Adipocyte (in vitro differentiated cells): ENCODE results near the gene MAPT.

Source experiments
- DNase-seq: peaks from one replicate; pipeline ENCODE4 v3.0.0-alpha.2; 2015; ENCODE audit warnings: low read depth
- H3K27me3 ChIP-seq: replicated peaks from 2 replicates; pipeline ENCODE4 v1.7.0; 2013; ENCODE audit warnings: mild to moderate bottlenecking, low read length, moderate library complexity; ENCODE audit not compliant: control insufficient read depth, insufficient read depth
- H3K36me3 ChIP-seq: 2 replicates; pipeline ENCODE4 v1.7.0; 2013; ENCODE audit warnings: low read length, mild to moderate bottlenecking, moderate library complexity; ENCODE audit not compliant: control insufficient read depth, insufficient read depth, severe bottlenecking
- H3K4me1 ChIP-seq: 2 replicates; pipeline ENCODE4 v1.7.0; 2013; ENCODE audit warnings: mild to moderate bottlenecking, low read length, moderate library complexity; ENCODE audit not compliant: control insufficient read depth, insufficient read depth
- H3K4me3 ChIP-seq: 2 replicates; pipeline ENCODE4 v1.7.0; 2013; ENCODE audit warnings: mild to moderate bottlenecking, low read length, moderate library complexity
- H3K9ac ChIP-seq: 2 replicates; pipeline ENCODE4 v1.7.0; 2013; ENCODE audit warnings: mild to moderate bottlenecking, low read length, moderate library complexity
- H3K9me3 ChIP-seq: 2 replicates; pipeline ENCODE4 v1.7.0; 2013; ENCODE audit warnings: mild to moderate bottlenecking, low read length, moderate library complexity; ENCODE audit not compliant: control insufficient read depth

Gene MAPT

DNA sequence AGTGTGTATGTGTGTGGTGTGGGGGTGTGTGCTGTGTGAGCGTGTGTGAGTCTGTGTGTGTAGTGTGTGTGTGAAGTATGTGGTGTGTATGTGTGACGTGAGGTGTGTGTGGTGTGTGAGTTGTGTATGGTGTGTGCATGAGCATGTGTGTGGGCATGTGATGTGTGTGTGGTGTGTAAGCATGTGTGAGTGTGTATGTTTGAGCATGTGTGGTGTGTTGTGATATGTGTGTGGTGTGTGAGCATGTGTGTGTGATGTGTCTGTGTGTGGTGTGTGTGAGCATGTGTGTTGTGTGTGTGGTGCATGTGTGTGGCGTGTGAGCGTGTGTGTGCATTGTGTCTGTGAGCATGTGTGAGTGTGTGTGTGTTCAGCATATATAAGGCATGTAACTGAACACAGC, 20.9 kb downstream of the MAPT start:
- Histone ChIP-seq H3K4me1 (no peaks in the 10 kb centered on the region), H3K27me3 (peaks cover 68% of the 10 kb centered on the region), H3K9me3 (peaks cover 16% of the 10 kb centered on the region), H3K9ac (no peak overlapping the region), H3K4me3 (no peak overlapping the region), H3K36me3 (no peaks in the 10 kb centered on the region)
- DNase-seq: no peak

DNA sequence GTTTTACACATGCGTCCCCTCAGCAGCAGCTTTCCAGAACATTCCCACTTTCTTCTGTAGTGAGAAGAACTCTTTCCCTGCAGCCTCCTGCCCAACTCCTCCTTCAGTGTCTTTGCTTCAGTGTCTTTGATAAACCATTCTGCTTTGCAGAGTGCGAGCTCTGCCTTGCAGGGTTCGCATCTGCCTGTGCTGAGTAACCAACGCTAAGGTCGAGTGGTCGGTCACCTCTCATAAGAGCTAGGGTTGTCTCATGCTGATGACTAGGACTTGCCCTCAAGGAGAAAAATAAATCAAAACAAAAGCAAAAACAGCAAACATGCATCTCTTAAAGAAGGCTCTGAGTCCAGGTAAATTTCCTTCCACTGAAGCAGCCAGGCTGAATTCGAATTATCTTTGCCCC, 22.7 kb downstream of the MAPT start:
- Histone ChIP-seq H3K27me3 (peaks cover 65% of the 10 kb centered on the region), H3K9ac (no peak overlapping the region), H3K36me3 (no peaks in the 10 kb centered on the region), H3K4me1 (no peaks in the 10 kb centered on the region), H3K4me3 (no peak overlapping the region), H3K9me3 (peaks cover 14% of the 10 kb centered on the region)
- no peak for DNase-seq

DNA sequence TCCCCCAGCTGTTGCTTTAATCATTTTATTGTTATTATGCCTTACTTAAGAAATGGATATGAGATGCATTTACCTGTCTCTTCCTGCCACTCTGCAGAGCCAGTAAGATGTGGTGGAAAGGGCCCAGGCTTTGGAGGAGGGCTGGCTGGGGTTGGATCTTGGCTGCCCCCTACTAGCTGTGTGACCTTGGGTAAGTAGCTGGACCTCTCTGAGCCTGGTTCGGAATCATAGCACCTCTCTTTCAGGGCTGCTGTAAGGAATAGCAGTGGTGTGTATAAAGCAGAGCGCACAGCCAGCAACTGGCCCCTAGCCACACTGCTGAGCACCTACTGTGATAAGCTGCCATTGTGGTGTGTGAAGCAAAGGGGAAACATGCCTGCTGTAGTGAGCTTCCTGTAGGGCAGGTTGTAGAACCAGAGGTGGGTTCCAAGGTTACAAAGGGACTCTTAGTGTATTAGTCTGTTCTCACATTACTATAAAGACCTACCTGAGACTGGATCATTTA, 23.9 kb downstream of the MAPT start:
- H3K9ac ChIP-seq: no peak overlapping the region
- no peak for DNase-seq
- H3K9me3 ChIP-seq: peaks cover 2% of the 10 kb centered on the region
- peaks cover 8% of the 10 kb centered on the region for H3K4me1 ChIP-seq
- H3K36me3 ChIP-seq: no peaks in the 10 kb centered on the region
- H3K4me3 ChIP-seq: no peak overlapping the region
- H3K27me3 ChIP-seq: peaks cover 61% of the 10 kb centered on the region

DNA sequence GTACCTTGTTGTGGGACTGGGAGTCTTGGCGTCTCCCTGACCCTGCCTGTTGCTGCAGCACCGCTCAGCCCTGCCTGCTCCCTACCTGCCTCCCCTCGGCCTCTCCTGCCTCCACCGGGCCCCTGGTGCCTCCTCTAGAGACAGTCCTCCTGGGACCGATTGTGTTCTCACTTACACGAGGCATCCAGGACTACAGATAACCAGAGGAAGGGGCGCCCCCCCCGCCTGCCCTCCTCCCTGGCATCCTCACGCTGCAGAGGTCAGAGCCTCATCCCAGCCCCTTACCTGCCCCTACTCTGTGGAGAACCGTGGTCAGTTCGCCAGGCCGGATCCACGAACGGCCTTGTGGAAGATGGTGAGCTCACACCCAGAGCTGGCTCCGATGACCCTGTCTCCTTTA, 24.8 kb downstream of the MAPT start:
- H3K9ac ChIP-seq: no peak overlapping the region
- DNase-seq: no peak
- H3K9me3 ChIP-seq: no peaks in the 10 kb centered on the region
- no peaks in the 10 kb centered on the region for H3K36me3 ChIP-seq
- H3K27me3 ChIP-seq: peaks cover 55% of the 10 kb centered on the region
- peaks cover 16% of the 10 kb centered on the region for H3K4me1 ChIP-seq
- no peak overlapping the region for H3K4me3 ChIP-seq

DNA sequence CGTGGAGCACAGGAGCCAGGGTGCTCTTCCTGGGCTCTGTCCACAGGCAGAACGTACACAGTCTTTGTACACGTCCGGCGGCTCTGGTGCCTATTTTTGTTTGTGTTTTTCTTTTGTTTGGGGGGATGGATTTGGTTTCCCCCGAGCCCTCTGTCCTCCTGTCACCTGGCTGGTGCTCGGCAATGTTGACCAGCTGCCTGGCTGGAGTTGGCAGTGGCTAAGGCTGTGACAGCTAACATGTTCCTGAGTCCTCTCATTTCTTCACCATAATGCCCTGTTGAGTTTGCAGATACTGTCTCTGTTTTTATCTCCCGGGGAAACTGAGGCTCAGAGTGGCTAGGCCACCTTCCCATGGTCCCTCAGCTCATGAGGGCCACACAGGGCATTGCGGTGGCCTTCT, 25.7 kb downstream of the MAPT start:
- no peak for DNase-seq
- H3K9me3 ChIP-seq: no peaks in the 10 kb centered on the region
- H3K4me3 ChIP-seq: no peak overlapping the region
- H3K36me3 ChIP-seq: no peaks in the 10 kb centered on the region
- no peak overlapping the region for H3K9ac ChIP-seq
- peaks cover 26% of the 10 kb centered on the region for H3K4me1 ChIP-seq
- peaks cover 50% of the 10 kb centered on the region for H3K27me3 ChIP-seq

DNA sequence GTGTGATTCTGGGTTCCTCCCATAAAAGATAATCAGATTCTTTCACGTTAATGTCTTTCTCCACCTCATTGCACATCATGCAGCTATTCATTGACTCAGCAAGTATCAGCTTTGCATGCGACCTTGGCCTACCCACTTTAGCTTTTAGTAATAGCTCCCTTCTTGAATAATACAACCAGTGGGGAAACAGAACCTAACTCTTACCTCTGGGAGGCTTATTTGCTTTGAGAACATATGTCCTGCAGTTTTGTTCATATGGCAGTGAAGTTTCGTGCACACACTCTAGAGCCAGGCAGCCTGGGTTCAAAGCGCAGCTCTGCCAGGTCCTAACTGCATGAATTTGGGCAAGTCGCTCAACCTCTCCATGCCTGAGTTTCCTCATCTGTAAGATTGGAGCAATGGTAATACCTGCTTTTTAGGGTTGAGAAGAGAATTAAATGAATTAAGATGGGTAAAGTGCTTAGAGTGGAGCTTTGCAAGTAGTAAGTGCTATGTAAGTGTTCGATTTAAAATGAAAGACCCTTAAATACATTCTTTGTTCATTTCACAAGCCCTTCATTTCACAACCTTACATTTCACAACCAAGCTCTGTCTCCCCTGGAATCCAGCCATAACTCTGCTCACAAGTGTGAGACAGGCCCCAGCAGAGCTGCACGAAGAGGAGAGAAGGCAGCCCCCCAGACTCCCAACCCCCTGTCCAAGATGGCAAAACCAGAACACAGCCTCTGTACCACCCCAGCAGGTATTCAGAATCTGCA, 29.3 kb downstream of the MAPT start:
- DNase-seq: peak; percentile 89
- Histone ChIP-seq H3K9me3 (peaks cover 7% of the 10 kb centered on the region), H3K4me1 (peaks cover 28% of the 10 kb centered on the region), H3K27me3 (peaks cover 18% of the 10 kb centered on the region), H3K36me3 (no peaks in the 10 kb centered on the region), H3K9ac (peak overlapping the region; percentile 2), H3K4me3 (peak overlapping the region; percentile 62)

DNA sequence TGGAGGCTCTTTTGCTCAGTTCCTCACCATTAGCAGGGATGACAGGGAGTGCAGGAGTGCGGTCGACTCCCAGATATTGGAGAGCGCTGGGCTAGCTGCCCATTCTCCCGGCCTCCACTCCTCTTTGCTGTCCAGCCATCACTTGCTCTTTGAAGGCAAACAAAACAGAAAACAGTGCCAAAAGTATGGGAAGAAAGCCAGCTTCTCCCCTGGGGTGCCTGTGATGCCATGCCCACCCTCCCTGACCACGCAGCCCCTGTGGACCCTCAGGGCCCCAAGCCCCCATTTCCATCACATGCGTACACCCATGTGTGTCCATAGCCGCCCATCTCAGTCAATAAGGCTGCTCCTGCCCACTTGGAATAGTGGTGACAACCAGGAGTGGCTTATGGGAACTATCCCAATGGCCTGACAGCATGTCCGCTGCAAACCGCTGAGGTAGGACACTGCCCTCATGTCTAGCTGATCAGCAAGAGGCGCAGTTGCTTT, 30.0 kb downstream of the MAPT start:
- no peaks in the 10 kb centered on the region for H3K36me3 ChIP-seq
- H3K4me1 ChIP-seq: peaks cover 28% of the 10 kb centered on the region
- H3K4me3 ChIP-seq: no peak overlapping the region
- H3K9me3 ChIP-seq: peaks cover 9% of the 10 kb centered on the region
- no peak for DNase-seq
- H3K9ac ChIP-seq: no peak overlapping the region
- H3K27me3 ChIP-seq: peaks cover 15% of the 10 kb centered on the region

DNA sequence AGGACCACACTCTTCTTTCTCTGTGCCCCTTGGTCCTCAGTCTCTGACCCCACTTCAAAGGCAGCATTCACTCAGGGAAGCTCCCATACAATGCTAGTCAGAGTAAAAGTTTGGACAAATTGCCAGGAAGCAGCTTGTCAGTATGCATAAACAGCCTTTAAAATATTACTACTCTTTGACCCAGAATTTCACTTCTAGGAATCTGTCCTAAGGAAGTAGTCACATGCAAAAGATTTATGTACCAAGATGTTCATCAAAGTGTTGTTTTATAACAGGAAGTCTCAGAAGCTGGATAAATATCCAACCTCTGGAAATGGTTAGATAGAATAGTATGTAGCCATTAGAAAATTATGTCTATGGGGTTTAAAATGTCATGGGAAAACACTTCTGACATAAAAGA, 31.0 kb downstream of the MAPT start:
- Histone ChIP-seq H3K4me3 (no peak overlapping the region), H3K36me3 (no peaks in the 10 kb centered on the region), H3K27me3 (peaks cover 9% of the 10 kb centered on the region), H3K4me1 (peaks cover 28% of the 10 kb centered on the region), H3K9ac (no peak overlapping the region), H3K9me3 (peaks cover 9% of the 10 kb centered on the region)
- DNase-seq: no peak

DNA sequence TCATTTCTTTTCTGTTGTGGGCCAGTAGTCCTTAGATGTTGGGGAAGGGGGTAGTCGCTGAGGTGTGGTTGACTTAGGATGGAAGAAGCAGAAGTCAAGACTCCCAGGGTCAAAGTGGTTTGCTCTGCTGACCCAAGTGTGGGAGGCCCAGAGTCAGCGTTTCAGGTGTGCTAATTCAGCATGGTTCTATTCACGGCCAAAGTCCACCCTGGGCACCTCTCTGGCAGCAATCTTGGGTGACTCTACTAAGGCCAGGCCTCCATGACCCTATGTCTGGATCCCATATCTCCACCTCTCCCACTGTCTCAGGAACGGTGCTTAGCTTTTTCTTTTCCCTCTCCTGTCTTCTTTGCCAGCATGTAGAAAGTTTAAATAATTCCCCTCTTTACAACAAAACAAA, 32.9 kb downstream of the MAPT start:
- no peaks in the 10 kb centered on the region for H3K36me3 ChIP-seq
- no peak for DNase-seq

DNA sequence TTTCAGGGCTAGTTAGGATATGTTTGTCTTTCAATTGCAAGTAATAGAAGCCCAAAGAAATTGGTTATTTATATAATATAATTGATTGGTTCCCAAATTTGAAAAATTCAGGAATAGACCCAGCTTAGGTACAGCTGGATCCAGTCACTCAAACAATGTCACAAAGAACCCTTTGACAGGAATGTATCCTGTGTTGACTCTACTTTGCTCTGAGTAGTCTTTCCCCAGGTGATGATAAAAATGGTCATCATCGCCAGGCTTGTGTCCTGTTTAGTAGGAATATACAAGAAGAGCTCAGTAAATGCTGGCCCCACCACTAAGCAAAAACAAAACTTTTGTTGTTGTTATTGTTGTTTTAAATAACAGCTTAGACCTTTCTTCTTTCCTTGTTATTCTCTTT, 35.0 kb downstream of the MAPT start:
- no peak for DNase-seq
- Histone ChIP-seq H3K4me3 (no peak overlapping the region), H3K27me3 (no peaks in the 10 kb centered on the region), H3K9me3 (peaks cover 9% of the 10 kb centered on the region), H3K9ac (no peak overlapping the region), H3K36me3 (no peaks in the 10 kb centered on the region), H3K4me1 (peaks cover 10% of the 10 kb centered on the region)

More for the DNA sequence above, 32.9 kb downstream of the MAPT start:
- Histone ChIP-seq H3K27me3 (no peaks in the 10 kb centered on the region), H3K9me3 (peaks cover 9% of the 10 kb centered on the region), H3K9ac (no peak overlapping the region), H3K4me1 (peaks cover 28% of the 10 kb centered on the region), H3K4me3 (no peak overlapping the region)

DNA sequence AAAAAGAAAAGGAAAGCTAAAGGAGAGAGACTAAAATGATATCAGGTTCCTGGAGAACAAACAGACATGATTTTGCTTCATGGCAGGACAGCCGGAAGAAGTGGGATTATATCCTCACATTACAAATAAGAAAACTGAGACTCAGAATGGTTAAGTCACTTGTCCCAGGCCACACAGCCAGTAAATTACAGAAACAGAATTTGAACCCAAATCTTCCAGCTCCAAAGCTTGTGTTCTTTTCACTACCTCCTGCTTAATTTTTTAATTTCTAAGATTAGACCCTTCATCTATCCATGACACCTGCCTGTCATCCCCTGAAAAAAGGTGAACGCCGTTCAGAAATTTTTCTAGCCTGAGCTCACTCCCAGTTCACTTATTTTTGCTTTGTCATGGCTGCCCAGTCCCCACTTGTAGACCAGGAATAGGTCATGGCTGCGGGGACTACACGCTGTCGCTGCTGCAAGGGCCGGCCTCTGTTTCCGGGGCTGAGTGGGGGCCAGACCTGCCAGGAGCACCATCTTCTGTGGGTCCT, 36.1 kb downstream of the MAPT start:
- peaks cover 9% of the 10 kb centered on the region for H3K9me3 ChIP-seq
- no peaks in the 10 kb centered on the region for H3K4me1 ChIP-seq
- H3K36me3 ChIP-seq: no peaks in the 10 kb centered on the region
- H3K4me3 ChIP-seq: no peak overlapping the region
- peaks cover 5% of the 10 kb centered on the region for H3K27me3 ChIP-seq
- DNase-seq: no peak
- H3K9ac ChIP-seq: no peak overlapping the region
